HG03196 (cell line): ENCODE results near the gene OPN4.

Experiments used
- ATAC-seq: cut with Tn5 transposase; IDR thresholded peaks from one replicate; pipeline ENCODE4 v1.9.1; 2021; ENCODE audit not compliant: unreplicated experiment

Gene OPN4

GRCh38 chr10:86662186-86663045 is 8.1 kb downstream of the OPN4 start:
- ATAC-seq = no peak

GRCh38 chr10:86663046-86663345 is 8.6 kb downstream of the OPN4 start:
- ATAC-seq = no peak

GRCh38 chr10:86663576-86664339 is 9.4 kb downstream of the OPN4 start:
- ATAC-seq = no peak

- ATAC-seq = no peak
Measured at GRCh38 chr10:86664341-86665217, 10.2 kb downstream of the OPN4 start.

- ATAC-seq = no peak
Measured at GRCh38 chr10:86665218-86665607, 10.9 kb downstream of the OPN4 start.

GRCh38 chr10:86665868-86666267 is 11.5 kb downstream of the OPN4 start:
- ATAC-seq = no peak

GRCh38 chr10:86666538-86666937 is 12.2 kb downstream of the OPN4 start:
- ATAC-seq = no peak

- no peak for ATAC-seq
Measured at GRCh38 chr10:86667421-86668181, 13.3 kb downstream of the OPN4 start.

- no peak for ATAC-seq
Measured at GRCh38 chr10:86668297-86669165, 14.2 kb downstream of the OPN4 start, which contains the start of gene LDB3. Gene LDB3, plus strand, starts transcription at chr10:86668511. Its CDS starts 181 bp downstream, at chr10:86668692.

GRCh38 chr10:86670290-86670811 is 16.0 kb downstream of the OPN4 start:
- no peak for ATAC-seq

- ATAC-seq = no peak
Measured at GRCh38 chr10:86670876-86671275, 16.5 kb downstream of the OPN4 start.

GRCh38 chr10:86671419-86671818 is 17.1 kb downstream of the OPN4 start:
- ATAC-seq = no peak

GRCh38 chr10:86671985-86672710 is 17.8 kb downstream of the OPN4 start:
- ATAC-seq = no peak

GRCh38 chr10:86673216-86673826 is 19.0 kb downstream of the OPN4 start:
- ATAC-seq = no peak

GRCh38 chr10:86673827-86674581 is 19.7 kb downstream of the OPN4 start:
- ATAC-seq = no peak

GRCh38 chr10:86674912-86675311 is 20.6 kb downstream of the OPN4 start:
- ATAC-seq = no peak

- no peak for ATAC-seq
Measured at GRCh38 chr10:86677374-86677773, 23.0 kb downstream of the OPN4 start.
